ACC112 (cell line): ENCODE results near the gene CAMK2B.

ENCODE experiments used
- H2AFZ ChIP-seq: fragments of 200-600 bp; sonication (generic); one replicate; pipeline ENCODE4 v1.6.0; 2017; ENCODE audit warnings: antibody characterized with exemption, low read length; ENCODE audit not compliant: unreplicated experiment
- H3K27ac ChIP-seq: fragments of 200-600 bp; sonication (generic); 2 replicates; pipeline ENCODE4 v1.5.1; 2014; ENCODE audit warnings: low read depth, mild to moderate bottlenecking, antibody characterized with exemption, low read length, moderate library complexity
- H3K27me3 ChIP-seq: fragments of 200-600 bp; sonication (generic); 2 replicates; pipeline ENCODE4 v1.6.1; 2014; ENCODE audit warnings: mild to moderate bottlenecking, antibody characterized with exemption, low read length, moderate library complexity, mixed read lengths; ENCODE audit not compliant: insufficient read depth
- H3K36me3 ChIP-seq: fragments of 200-600 bp; sonication (generic); 2 replicates; pipeline ENCODE4 v1.6.1; 2016; ENCODE audit warnings: mild to moderate bottlenecking, antibody characterized with exemption, low read length, moderate library complexity, mixed read lengths; ENCODE audit not compliant: insufficient read depth
- H3K4me1 ChIP-seq: fragments of 200-600 bp; sonication (generic); one replicate; pipeline ENCODE4 v1.6.1; 2016; ENCODE audit warnings: low read length, mixed read lengths; ENCODE audit not compliant: insufficient read depth, unreplicated experiment, control insufficient read depth
- H3K4me3 ChIP-seq: fragments of 200-600 bp; sonication (generic); 2 replicates; pipeline ENCODE4 v1.5.1; 2014; ENCODE audit warnings: mild to moderate bottlenecking, low read depth, low read length
- H3K79me2 ChIP-seq: fragments of 200-600 bp; sonication (generic); one replicate; pipeline ENCODE4 v1.6.0; 2016; ENCODE audit warnings: low read length; ENCODE audit not compliant: control insufficient read depth, unreplicated experiment, insufficient read depth

CAMK2B gene

GRCh38 chr7:44220046-44220357 is 105.4 kb downstream of the CAMK2B start:
- Histone ChIP-seq H2AFZ (no peak overlapping the region), H3K4me3 (no peak overlapping the region), H3K4me1 (no peaks in the 10 kb centered on the region), H3K36me3 (no peaks in the 10 kb centered on the region), H3K27ac (no peak overlapping the region), H3K27me3 (no peaks in the 10 kb centered on the region), H3K79me2 (no peaks in the 10 kb centered on the region)

GRCh38 chr7:44219371-44220045 is 105.9 kb downstream of the CAMK2B start:
- no peak overlapping the region for H3K4me3 ChIP-seq

DNA sequence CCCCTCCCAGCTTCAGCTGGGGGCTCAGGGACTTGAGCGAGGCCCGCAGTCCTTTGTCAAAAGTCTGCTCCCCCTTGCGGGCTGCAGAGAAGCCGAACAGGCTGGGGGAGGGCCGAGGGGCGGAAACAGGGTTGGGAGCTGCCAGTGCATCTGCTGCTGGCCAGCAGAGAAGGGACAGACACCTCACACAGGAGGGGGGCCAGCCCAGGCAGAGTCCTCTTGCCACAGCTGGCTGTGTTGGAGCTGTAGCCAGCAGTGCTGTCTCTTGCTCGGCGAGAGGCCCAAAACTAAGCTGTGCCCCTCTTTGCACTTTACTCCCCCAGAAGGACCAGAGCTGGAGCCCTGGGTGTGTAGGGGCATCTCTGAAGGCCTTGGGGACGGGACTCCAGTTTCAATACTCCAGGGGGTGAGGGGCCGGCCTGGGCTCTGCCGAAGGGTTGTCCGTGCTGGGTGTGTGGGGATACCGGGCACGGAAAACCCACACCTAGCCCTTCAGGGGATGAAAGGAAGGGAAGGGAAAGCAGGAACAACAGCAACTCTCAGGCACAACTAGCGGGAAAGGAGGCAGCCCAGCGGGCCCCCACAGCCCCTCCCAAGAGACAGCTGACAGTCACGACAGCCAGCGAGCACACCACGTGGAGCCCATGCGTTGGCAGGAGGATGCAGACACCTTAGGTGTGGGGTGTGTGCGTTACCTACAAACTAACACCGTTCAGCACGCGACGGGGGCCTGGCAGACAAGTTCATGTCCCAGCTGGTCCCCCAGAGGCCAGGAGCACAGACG is 106.8 kb downstream of the CAMK2B start:
- H3K27me3 ChIP-seq: no peaks in the 10 kb centered on the region
- H2AFZ ChIP-seq: no peak overlapping the region
- no peak overlapping the region for H3K27ac ChIP-seq
- H3K4me3 ChIP-seq: no peak overlapping the region
- H3K79me2 ChIP-seq: no peaks in the 10 kb centered on the region
- no peaks in the 10 kb centered on the region for H3K36me3 ChIP-seq
- no peaks in the 10 kb centered on the region for H3K4me1 ChIP-seq

More at GRCh38 chr7:44219371-44220045, 105.9 kb downstream of the CAMK2B start:
- Histone ChIP-seq H3K36me3 (no peaks in the 10 kb centered on the region), H2AFZ (no peak overlapping the region), H3K27ac (no peak overlapping the region), H3K27me3 (no peaks in the 10 kb centered on the region), H3K4me1 (no peaks in the 10 kb centered on the region), H3K79me2 (no peaks in the 10 kb centered on the region)

DNA sequence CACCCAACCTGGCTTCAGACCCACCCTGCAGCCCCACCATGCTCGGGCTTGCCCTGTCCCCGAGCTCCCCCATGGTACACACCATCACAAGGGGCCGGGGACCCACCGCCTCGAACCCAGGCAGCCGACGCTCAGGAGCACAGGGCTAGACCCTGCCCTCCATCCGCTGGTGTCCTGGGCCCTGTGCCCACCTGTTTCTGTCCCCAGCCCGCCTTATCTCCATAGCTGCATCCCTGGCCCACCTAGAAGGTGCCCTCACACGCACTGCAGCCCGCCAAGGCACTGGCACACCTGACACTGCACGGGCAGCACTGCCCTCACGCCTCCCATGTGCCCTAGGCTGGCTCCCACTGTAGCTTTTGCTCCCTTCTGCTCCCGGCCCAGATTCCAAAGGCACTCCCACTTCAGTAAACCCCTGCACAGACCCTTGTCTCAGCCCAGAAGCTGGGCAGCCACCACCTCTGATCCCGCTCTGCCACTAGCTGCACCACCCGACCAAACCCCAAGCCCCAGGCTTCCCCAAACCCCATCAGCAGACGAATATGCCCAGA is 107.5 kb downstream of the CAMK2B start:
- Histone ChIP-seq H3K27me3 (no peaks in the 10 kb centered on the region), H2AFZ (no peak overlapping the region), H3K79me2 (no peaks in the 10 kb centered on the region), H3K4me1 (no peaks in the 10 kb centered on the region), H3K4me3 (no peak overlapping the region), H3K27ac (no peak overlapping the region), H3K36me3 (no peaks in the 10 kb centered on the region)

DNA sequence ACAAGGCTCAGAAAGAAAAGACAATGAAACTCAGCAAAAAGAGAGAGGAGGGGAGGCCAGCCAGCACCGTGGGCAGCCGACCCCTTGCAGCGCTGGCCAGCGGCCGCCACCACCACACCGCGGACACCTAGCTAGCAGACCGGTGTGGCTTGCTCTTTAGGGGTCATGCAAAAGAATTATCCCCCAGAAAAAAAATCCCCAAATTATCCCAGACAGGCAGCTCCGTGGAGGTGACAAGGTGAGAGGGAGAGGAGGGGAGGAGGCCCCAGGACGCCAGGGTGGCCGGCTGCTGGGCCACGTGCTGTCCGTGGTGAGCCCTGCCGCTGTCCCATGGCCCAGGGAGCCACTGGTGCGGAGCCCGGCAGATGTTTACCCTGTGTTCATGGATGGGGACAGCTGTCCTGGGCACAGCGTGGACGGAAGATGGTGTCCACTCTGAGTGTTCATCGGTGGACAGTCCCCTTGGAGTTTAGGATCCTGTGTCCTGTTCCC is 108.1 kb downstream of the CAMK2B start:
- no peaks in the 10 kb centered on the region for H3K4me1 ChIP-seq
- no peak overlapping the region for H2AFZ ChIP-seq
- H3K79me2 ChIP-seq: no peaks in the 10 kb centered on the region
- no peak overlapping the region for H3K4me3 ChIP-seq
- H3K27me3 ChIP-seq: no peaks in the 10 kb centered on the region
- no peaks in the 10 kb centered on the region for H3K36me3 ChIP-seq
- H3K27ac ChIP-seq: no peak overlapping the region

GRCh38 chr7:44216521-44217222 is 108.7 kb downstream of the CAMK2B start:
- no peak overlapping the region for H3K4me3 ChIP-seq
- H3K27me3 ChIP-seq: no peaks in the 10 kb centered on the region
- peaks cover under 1% of the 10 kb centered on the region; the same call in 1 of the 2 replicates for H3K36me3 ChIP-seq
- no peaks in the 10 kb centered on the region for H3K4me1 ChIP-seq
- no peak overlapping the region for H3K27ac ChIP-seq
- H3K79me2 ChIP-seq: no peaks in the 10 kb centered on the region
- H2AFZ ChIP-seq: no peak overlapping the region

GRCh38 chr7:44216019-44216418 is 109.4 kb downstream of the CAMK2B start:
- Histone ChIP-seq H2AFZ (no peak overlapping the region), H3K27ac (no peak overlapping the region), H3K79me2 (no peaks in the 10 kb centered on the region), H3K4me3 (no peak overlapping the region), H3K4me1 (no peaks in the 10 kb centered on the region), H3K27me3 (no peaks in the 10 kb centered on the region), H3K36me3 (peaks cover 4% of the 10 kb centered on the region; the same call in 1 of the 2 replicates)

- Histone ChIP-seq H3K27ac (no peak overlapping the region), H3K36me3 (peaks cover 4% of the 10 kb centered on the region; the same call in 1 of the 2 replicates), H3K4me1 (no peaks in the 10 kb centered on the region), H2AFZ (no peak overlapping the region), H3K4me3 (no peak overlapping the region), H3K79me2 (no peaks in the 10 kb centered on the region), H3K27me3 (no peaks in the 10 kb centered on the region)
Measured at GRCh38 chr7:44215531-44215930, 109.9 kb downstream of the CAMK2B start.

GRCh38 chr7:44213877-44214388 is 111.5 kb downstream of the CAMK2B start:
- Histone ChIP-seq H3K79me2 (no peaks in the 10 kb centered on the region), H3K4me3 (no peak overlapping the region), H3K27me3 (no peaks in the 10 kb centered on the region), H3K36me3 (peaks cover 10% of the 10 kb centered on the region; the same call in 1 of the 2 replicates), H2AFZ (no peak overlapping the region), H3K27ac (no peak overlapping the region), H3K4me1 (no peaks in the 10 kb centered on the region)

GRCh38 chr7:44213206-44213876 is 112.1 kb downstream of the CAMK2B start:
- Histone ChIP-seq H2AFZ (no peak overlapping the region), H3K36me3 (peaks cover 16% of the 10 kb centered on the region; the same call in 1 of the 2 replicates), H3K4me1 (no peaks in the 10 kb centered on the region), H3K27ac (no peak overlapping the region), H3K79me2 (no peaks in the 10 kb centered on the region), H3K4me3 (no peak overlapping the region), H3K27me3 (no peaks in the 10 kb centered on the region)
